ENCODE results near the gene PLEKHG1.

The PLEKHG1 gene

DNA sequence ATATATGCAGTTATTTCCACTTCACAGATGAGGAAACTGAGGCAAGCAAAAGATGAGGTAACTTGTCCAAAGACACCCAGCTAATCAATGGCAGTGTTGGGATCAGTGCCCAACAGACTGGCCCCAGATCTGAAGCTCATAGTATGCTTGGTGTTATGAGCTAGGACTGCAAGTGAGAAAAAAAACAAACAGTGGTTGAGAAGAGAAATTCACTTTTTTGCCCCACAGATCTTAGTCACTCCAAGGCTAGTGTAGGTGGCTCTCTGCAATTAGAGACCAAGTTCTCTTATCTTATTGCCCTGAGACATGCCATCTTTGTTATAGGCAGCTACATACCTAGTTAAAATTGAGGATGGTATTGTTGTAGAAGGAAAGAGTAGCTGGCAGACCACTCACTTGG lies 16.3 kb downstream of the PLEKHG1 start:
- Histone ChIP-seq H3K4me3 (replicated peaks; ENCODE audit: low read depth, low read length) (no peak overlapping the region), H3K27me3 (replicated peaks; ENCODE audit: control insufficient read depth, insufficient read depth, low read length) (no peaks in the 10 kb centered on the region; the same call in 1 of the 2 replicates), H3K36me3 (ENCODE audit: control insufficient read depth, insufficient read depth, low read length) (no peaks in the 10 kb centered on the region)
- DNase-seq (ENCODE audit: extremely low read depth, insufficient read length), result no peak
- TF ChIP-seq, protein P1, sequence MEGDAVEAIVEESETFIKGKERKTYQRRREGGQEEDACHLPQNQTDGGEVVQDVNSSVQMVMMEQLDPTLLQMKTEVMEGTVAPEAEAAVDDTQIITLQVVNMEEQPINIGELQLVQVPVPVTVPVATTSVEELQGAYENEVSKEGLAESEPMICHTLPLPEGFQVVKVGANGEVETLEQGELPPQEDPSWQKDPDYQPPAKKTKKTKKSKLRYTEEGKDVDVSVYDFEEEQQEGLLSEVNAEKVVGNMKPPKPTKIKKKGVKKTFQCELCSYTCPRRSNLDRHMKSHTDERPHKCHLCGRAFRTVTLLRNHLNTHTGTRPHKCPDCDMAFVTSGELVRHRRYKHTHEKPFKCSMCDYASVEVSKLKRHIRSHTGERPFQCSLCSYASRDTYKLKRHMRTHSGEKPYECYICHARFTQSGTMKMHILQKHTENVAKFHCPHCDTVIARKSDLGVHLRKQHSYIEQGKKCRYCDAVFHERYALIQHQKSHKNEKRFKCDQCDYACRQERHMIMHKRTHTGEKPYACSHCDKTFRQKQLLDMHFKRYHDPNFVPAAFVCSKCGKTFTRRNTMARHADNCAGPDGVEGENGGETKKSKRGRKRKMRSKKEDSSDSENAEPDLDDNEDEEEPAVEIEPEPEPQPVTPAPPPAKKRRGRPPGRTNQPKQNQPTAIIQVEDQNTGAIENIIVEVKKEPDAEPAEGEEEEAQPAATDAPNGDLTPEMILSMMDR (IDR thresholded peaks at IDR 0.05; ENCODE audit: insufficient read depth, low read length, poor library complexity, severe bottlenecking), result no peak

DNA sequence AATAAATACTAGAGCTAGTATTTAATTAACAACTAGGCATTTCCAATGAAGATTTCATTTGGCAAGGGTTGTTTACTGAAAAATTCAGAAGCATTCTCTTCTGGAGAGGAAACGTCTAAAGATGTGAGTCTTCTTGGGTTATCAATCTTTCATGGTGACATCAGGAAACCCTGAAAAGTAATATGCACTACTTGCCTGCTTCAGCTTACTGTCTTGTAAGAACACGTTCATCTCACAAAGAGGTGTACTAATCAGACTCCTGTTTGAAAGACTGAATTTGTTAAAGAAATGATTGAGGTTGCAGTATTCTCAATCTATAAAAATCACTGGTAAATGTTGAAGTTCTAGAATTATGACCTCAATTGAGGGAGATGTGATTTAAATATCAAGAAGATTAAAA lies 16.9 kb downstream of the PLEKHG1 start:
- Histone ChIP-seq H3K36me3 (ENCODE audit: control insufficient read depth, insufficient read depth, low read length) (no peaks in the 10 kb centered on the region), H3K27me3 (replicated peaks; ENCODE audit: control insufficient read depth, insufficient read depth, low read length) (no peaks in the 10 kb centered on the region; the same call in 1 of the 2 replicates), H3K4me3 (replicated peaks; ENCODE audit: low read depth, low read length) (no peak overlapping the region)
- DNase-seq (ENCODE audit: extremely low read depth, insufficient read length), result no peak
- TF ChIP-seq, protein P1 (IDR thresholded peaks at IDR 0.05; ENCODE audit: insufficient read depth, low read length, poor library complexity, severe bottlenecking), result no peak

DNA sequence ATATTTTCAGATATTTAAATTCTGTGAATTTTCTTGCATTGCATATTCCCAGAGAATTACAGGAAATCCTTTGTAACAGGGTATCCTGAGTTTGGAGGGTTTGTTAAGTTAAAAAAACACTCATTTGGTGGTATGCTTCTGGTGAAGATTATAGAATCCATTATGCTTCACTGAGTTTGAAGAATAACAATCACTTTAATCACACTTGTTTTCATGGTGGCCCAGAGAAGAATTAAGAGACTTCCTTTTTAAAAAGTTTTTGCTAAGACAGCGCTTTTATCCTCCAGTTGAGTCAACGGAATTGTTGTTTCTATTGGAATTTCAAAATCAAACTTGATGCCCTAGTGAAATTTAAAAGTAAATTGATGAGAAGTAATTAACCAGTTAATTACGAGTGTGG lies 17.4 kb downstream of the PLEKHG1 start:
- Histone ChIP-seq H3K27me3 (replicated peaks; ENCODE audit: control insufficient read depth, insufficient read depth, low read length) (no peaks in the 10 kb centered on the region; the same call in 1 of the 2 replicates), H3K36me3 (ENCODE audit: control insufficient read depth, insufficient read depth, low read length) (no peaks in the 10 kb centered on the region), H3K4me3 (replicated peaks; ENCODE audit: low read depth, low read length) (no peak overlapping the region)
- no peak for DNase-seq (ENCODE audit: extremely low read depth, insufficient read length)
- TF ChIP-seq, protein P1 (IDR thresholded peaks at IDR 0.05; ENCODE audit: insufficient read depth, low read length, poor library complexity, severe bottlenecking), result no peak

DNA sequence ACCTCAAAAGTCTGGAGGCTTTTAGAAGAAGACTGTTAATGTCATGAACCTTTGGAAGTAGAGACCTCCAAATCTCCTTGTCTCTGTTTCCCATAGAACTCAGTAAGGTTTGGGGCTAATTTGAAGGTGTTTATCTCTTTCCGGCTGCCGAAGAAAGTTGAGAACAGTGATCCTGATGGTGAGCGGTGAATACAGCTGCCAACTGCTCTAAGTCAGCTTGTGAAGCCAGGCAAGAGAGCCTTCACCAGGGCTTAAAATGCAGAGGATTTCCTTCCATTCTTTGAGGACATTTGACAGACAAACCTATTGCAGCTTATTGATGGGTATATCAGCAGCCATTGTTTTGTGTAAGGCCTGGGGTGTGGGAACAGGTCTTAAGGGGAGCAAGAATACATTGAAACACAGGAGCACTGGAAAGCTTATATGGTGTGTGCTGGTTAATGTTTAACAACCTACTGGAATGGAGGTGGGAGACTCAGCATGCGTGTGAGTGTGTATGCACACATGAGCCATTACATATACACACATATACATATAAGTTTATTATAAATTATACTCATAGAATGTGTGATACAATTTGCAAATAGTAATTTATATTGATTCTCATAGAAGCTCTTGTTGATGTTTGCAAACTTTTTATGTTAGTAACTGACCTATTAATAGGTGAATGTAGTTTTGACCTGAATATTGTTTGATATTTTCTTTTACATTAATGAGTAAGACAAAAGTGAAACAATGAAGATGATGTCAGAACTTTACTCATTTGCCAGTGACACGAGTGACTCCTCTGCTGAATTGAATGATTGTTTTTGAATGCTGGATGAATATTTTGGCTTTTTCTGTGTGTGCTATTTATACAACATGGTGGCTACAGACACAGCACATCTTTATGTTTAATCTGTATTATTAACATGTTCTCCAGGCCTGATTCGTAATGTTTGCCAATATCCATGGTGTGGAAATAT lies 18.1 kb downstream of the PLEKHG1 start:
- Histone ChIP-seq H3K4me3 (replicated peaks; ENCODE audit: low read depth, low read length) (no peak overlapping the region), H3K36me3 (ENCODE audit: control insufficient read depth, insufficient read depth, low read length) (no peaks in the 10 kb centered on the region), H3K27me3 (replicated peaks; ENCODE audit: control insufficient read depth, insufficient read depth, low read length) (no peaks in the 10 kb centered on the region; the same call in 1 of the 2 replicates)
- DNase-seq (ENCODE audit: extremely low read depth, insufficient read length), result no peak
- TF ChIP-seq, protein P1 (IDR thresholded peaks at IDR 0.05; ENCODE audit: insufficient read depth, low read length, poor library complexity, severe bottlenecking), result no peak

DNA sequence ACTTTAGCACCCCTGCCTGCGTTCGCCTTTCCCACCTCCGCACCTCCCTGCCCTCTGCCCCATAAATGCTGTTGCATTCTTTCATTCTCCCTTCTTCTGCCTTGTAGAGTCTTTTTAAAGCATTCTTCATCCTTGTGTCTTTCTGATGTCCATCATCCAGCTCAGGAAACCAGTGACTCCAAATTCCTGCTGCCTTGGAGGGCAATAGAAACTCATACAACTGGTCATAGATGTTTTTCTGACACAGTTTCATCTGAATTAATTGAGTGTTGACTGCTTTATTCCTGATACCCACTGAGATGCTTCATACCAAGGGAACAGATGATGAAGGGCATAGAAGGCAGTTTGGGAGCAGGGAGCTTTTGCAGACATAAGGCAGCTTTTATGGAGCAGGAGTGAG lies 19.6 kb downstream of the PLEKHG1 start:
- DNase-seq (ENCODE audit: extremely low read depth, insufficient read length), result no peak
- Histone ChIP-seq H3K4me3 (replicated peaks; ENCODE audit: low read depth, low read length) (no peak overlapping the region), H3K27me3 (replicated peaks; ENCODE audit: control insufficient read depth, insufficient read depth, low read length) (no peaks in the 10 kb centered on the region; the same call in 1 of the 2 replicates), H3K36me3 (ENCODE audit: control insufficient read depth, insufficient read depth, low read length) (no peaks in the 10 kb centered on the region)
- TF ChIP-seq, protein P1 (IDR thresholded peaks at IDR 0.05; ENCODE audit: insufficient read depth, low read length, poor library complexity, severe bottlenecking), result no peak
